ENCODE data around the gene FAM200B. TPM values are rescaled to one million over a fixed set of nuclear protein-coding genes. Genes with fewer than 3 reads are reported as not detected.
A peak's percentile ranks its signal among the peaks of the same experiment; 100 is the strongest.

The FAM200B gene
- total RNA-seq, 1 experiment from 2014 or later: 22.6 TPM

- Mint-ChIP-seq H3K4me3 (ENCODE audit: low read depth, unreplicated experiment) (peak overlapping the region; percentile 51), H3K27me3 (ENCODE audit: unreplicated experiment) (no peaks in the 10 kb centered on the region), H3K36me3 (ENCODE audit: insufficient read depth, unreplicated experiment) (peaks cover 37% of the 10 kb centered on the region), H3K9me3 (ENCODE audit: low read depth, unreplicated experiment) (no peaks in the 10 kb centered on the region), H3K4me1 (ENCODE audit: low read depth, unreplicated experiment) (no peaks in the 10 kb centered on the region), H3K27ac (ENCODE audit: unreplicated experiment) (peak overlapping the region; percentile 53)
- CTCF ChIA-PET: interaction anchor here (0.7 to 1.1 kb wide), 3 partner anchors 11 to 208 kb away, joined by 3 read pairs; partner anchors contain the start of gene CC2D2A
- BruUV-seq (replicated peaks): no TSS peak
- no peak for TF ChIP-seq CTCF (IDR thresholded peaks at IDR 0.05; ENCODE audit: unreplicated experiment)
- peak; percentile 84 for DNase-seq
- intact Hi-C loops (cut with micrococcal nuclease; ENCODE audit: unreplicated experiment): loop anchor here (1.0 to 5.0 kb wide), 2 partner anchors 12 to 40 kb away; no protein-coding TSS in a partner anchor
Observed at GRCh38 chr4:15677507-15677988, 4.1 kb upstream of the FAM200B start.

- BruUV-seq (replicated peaks): no TSS peak
- TF ChIP-seq CTCF (IDR thresholded peaks at IDR 0.05; ENCODE audit: unreplicated experiment): no peak
- intact Hi-C loops (cut with micrococcal nuclease; ENCODE audit: unreplicated experiment): no loop called here
- H3K27me3 Mint-ChIP-seq (ENCODE audit: unreplicated experiment): no peaks in the 10 kb centered on the region
- peaks cover 10% of the 10 kb centered on the region for H3K4me1 Mint-ChIP-seq (ENCODE audit: low read depth, unreplicated experiment)
- H3K27ac Mint-ChIP-seq (ENCODE audit: unreplicated experiment): peak overlapping the region; percentile 95
- H3K36me3 Mint-ChIP-seq (ENCODE audit: insufficient read depth, unreplicated experiment): peaks cover 49% of the 10 kb centered on the region
- DNase-seq: no peak
- H3K9me3 Mint-ChIP-seq (ENCODE audit: low read depth, unreplicated experiment): peaks cover 2% of the 10 kb centered on the region
- peak overlapping the region; percentile 95 for H3K4me3 Mint-ChIP-seq (ENCODE audit: low read depth, unreplicated experiment)
- CTCF ChIA-PET: interaction anchor here (0.6 to 1.5 kb wide), 3 partner anchors 14 to 275 kb away, joined by 4 to 6 read pairs (median 6); no protein-coding TSS in a partner anchor
Observed at GRCh38 chr4:15681067-15681371, 608 bp upstream of the FAM200B start.

GRCh38 chr4:15682242-15683142 is 865 bp downstream of the FAM200B start:
- no peaks in the 10 kb centered on the region for H3K27me3 Mint-ChIP-seq (ENCODE audit: unreplicated experiment)
- H3K9me3 Mint-ChIP-seq (ENCODE audit: low read depth, unreplicated experiment): peaks cover 2% of the 10 kb centered on the region
- peak overlapping the region; percentile 95 for H3K4me3 Mint-ChIP-seq (ENCODE audit: low read depth, unreplicated experiment)
- no peak for TF ChIP-seq CTCF (IDR thresholded peaks at IDR 0.05; ENCODE audit: unreplicated experiment)
- H3K27ac Mint-ChIP-seq (ENCODE audit: unreplicated experiment): peak overlapping the region; percentile 95
- intact Hi-C loops (cut with micrococcal nuclease; ENCODE audit: unreplicated experiment): no loop called here
- H3K36me3 Mint-ChIP-seq (ENCODE audit: insufficient read depth, unreplicated experiment): peaks cover 52% of the 10 kb centered on the region
- H3K4me1 Mint-ChIP-seq (ENCODE audit: low read depth, unreplicated experiment): peaks cover 14% of the 10 kb centered on the region
- DNase-seq: no peak
- CTCF ChIA-PET: interaction anchor here (1.0 kb wide), 1 partner anchor 13 kb away, joined by 5 read pairs; no protein-coding TSS in a partner anchor
- no TSS peak for BruUV-seq (replicated peaks)

GRCh38 chr4:15683143-15683495 is 1.5 kb downstream of the FAM200B start:
- Mint-ChIP-seq H3K9me3 (ENCODE audit: low read depth, unreplicated experiment) (peaks cover 2% of the 10 kb centered on the region), H3K27me3 (ENCODE audit: unreplicated experiment) (no peaks in the 10 kb centered on the region), H3K27ac (ENCODE audit: unreplicated experiment) (peak overlapping the region; percentile 95), H3K4me3 (ENCODE audit: low read depth, unreplicated experiment) (peak overlapping the region; percentile 95), H3K36me3 (ENCODE audit: insufficient read depth, unreplicated experiment) (peaks cover 48% of the 10 kb centered on the region), H3K4me1 (ENCODE audit: low read depth, unreplicated experiment) (peaks cover 14% of the 10 kb centered on the region)
- TF ChIP-seq CTCF (IDR thresholded peaks at IDR 0.05; ENCODE audit: unreplicated experiment): no peak
- CTCF ChIA-PET: no interaction called here
- intact Hi-C loops (cut with micrococcal nuclease; ENCODE audit: unreplicated experiment): no loop called here
- DNase-seq: no peak
- BruUV-seq (replicated peaks): no TSS peak

All from Calu3 (cell line).